Heart left ventricle (tissue), 16 donors: ENCODE results near the gene KREMEN1. TPM values are rescaled to one million over a fixed set of nuclear protein-coding genes. Genes with fewer than 3 reads are reported as not detected.

ENCODE experiments used
- ATAC-seq, 4 donors: fragments of 200-7000 bp; cut with Tn5 transposase; one replicate each; pipeline ENCODE4 v1.9.1; 2020 to 2022; ENCODE audit warnings: moderate library complexity in 4 of 4, mild to moderate bottlenecking in 3 of 4, moderate number of reproducible peaks in 1 of 4
- DNase-seq, 5 donors: peaks; one replicate each; pipeline ENCODE4 v3.0.0-alpha.2; 2020
- H3K27ac ChIP-seq, 12 donors: fragments of 200-600 bp; sonication (generic) in 4 of 12; one replicate each; pipeline versions ENCODE4 v1.5.0 to v1.8.0; 2016 to 2022; ENCODE audit warnings: mild to moderate bottlenecking in 2 of 12
- H3K27me3 ChIP-seq, 9 donors: fragments of 200-600 bp; sonication (generic) in 2 of 9; one replicate each; pipeline versions ENCODE4 v1.5.1 to v1.8.0; 2016 to 2022; ENCODE audit warnings: mild to moderate bottlenecking in 3 of 9
- H3K36me3 ChIP-seq, 9 donors: fragments of 200-600 bp; sonication (generic) in 2 of 9; one replicate each; pipeline versions ENCODE4 v1.5.0 to v1.8.0; 2018 to 2022; ENCODE audit warnings: mild to moderate bottlenecking in 2 of 9
- H3K4me1 ChIP-seq, 12 donors: fragments of 200-600 bp; sonication (generic) in 4 of 12; one replicate each; pipeline versions ENCODE4 v1.5.0 to v1.8.0; 2016 to 2022; ENCODE audit warnings: mild to moderate bottlenecking in 3 of 12
- H3K4me3 ChIP-seq, 12 donors: fragments of 200-600 bp; sonication (generic) in 4 of 12; one replicate each; pipeline versions ENCODE4 v1.5.0 to v1.8.0; 2017 to 2022; ENCODE audit warnings: mild to moderate bottlenecking in 9 of 12, moderate library complexity in 4 of 12
- H3K9me3 ChIP-seq, 12 donors: fragments of 200-600 bp; sonication (generic) in 4 of 12; one replicate each; pipeline versions ENCODE4 v1.5.0 to v1.8.0; 2016 to 2022; ENCODE audit warnings: mild to moderate bottlenecking in 1 of 12
- CTCF ChIP-seq, 12 donors: fragments of 200-600 bp; sonication (generic) in 4 of 12; IDR thresholded peaks; one replicate each; pipeline versions ENCODE4 v1.5.0 to v1.8.0; 2018 to 2022; ENCODE audit warnings: antibody characterized with exemption in 12 of 12, mild to moderate bottlenecking in 5 of 12
- POLR2A ChIP-seq, 2 donors: fragments of 450-650 bp; IDR thresholded peaks; one replicate each; pipeline ENCODE4 v1.6.1; 2017; ENCODE audit warnings: antibody characterized with exemption in 2 of 2, mild to moderate bottlenecking in 2 of 2, moderate library complexity in 2 of 2
- WGBS, 4 donors: extraction: QIAGEN DNeasy Blood & Tissue Kit in 2 of 4; methylation state at CpG; one replicate each; pipeline versions ENCODE4 v1.1.5 to v1.1.7; 2013 to 2018; 5-methylcytosine and 5-hydroxymethylcytosine counted together
- intact Hi-C, 10 donors: fragments of 100-400 bp; cut with DNase I; formaldehyde crosslinking; loops; one replicate each; pipeline versions ENCODE4 v1.11.1 to v1.14.2; 2022
- polyA plus RNA-seq, 2 donors: library from polyadenylated mRNA; stranded (reverse); fragments of 200-250 nt; gene quantifications; one replicate each; pipeline ENCODE4 v1.2.3, GENCODE V29; 2013
- total RNA-seq, 9 donors: library from RNA; depleted of rRNA in 2 of 9; stranded (reverse); fragments of >200 nt in 2 of 9; fragmentation: NEBNext Ultra II Directional in 3 of 9; extraction: Animal tissue kit (Norgen Biotek cat#: 25700) in 3 of 9; gene quantifications; one replicate each; pipeline versions ENCODE4 v1.1.0 to v1.2.4, GENCODE V29; 2016 to 2023
- donor health status: ischemic (EF 13 %, LVEDD 7.1; RV severe dilation, severe dysfunction).
- donor health status: healthy with polysubstance abuse.
- donor health status: DM: no; HTN: yes; CAD: no.
- donor health status: DM: no; HTN: no; CAD: no.
- donor health status: ischemic (EF 25% LVEDD 6.9; RV normal size, moderate dysfunction).
- donor health status: ischemic (EF 25% LVEDD 5.7; RV mildly dilated, moderate dysfunction).
- donor health status: healthy.
- donor health status: DM: yes; HTN: yes; CAD: no.
- donor health status: ischemic (EF 35%, LVEDD 5.7; RV mildly dilated, moderate dysfunction).
- donor health status: nonischemic (EF 11% LVEDD 7.7; RV severe dilation, severe dysfunction).
- donor health status: DM: yes; HTN: yes; CAD: no.
- donor health status: PGD.
- donor health status: ischemic (EF 29% LVEDD 5.4; RV normal size, mild dysfunction).
- donor health status: nonischemic (EF 23%, LVEDD 6.1; RV moderate dilation, normal function).

KREMEN1 gene
- total and polyA plus RNA-seq, 11 donors = 24.3 to 67.8 (median 36.4) TPM

- ATAC-seq (peak; percentile 31 to 48 (median 36)), DNase-seq (peak in 1 of 5 donors; percentile 15)
- Histone ChIP-seq H3K36me3 (no peaks in the 10 kb centered on the region), H3K4me1 (peaks cover 0 to 11% (median 0%) of the 10 kb centered on the region in 12 donors), H3K4me3 (no peak overlapping the region), H3K27ac (no peak overlapping the region), H3K27me3 (no peaks in the 10 kb centered on the region), H3K9me3 (peaks cover 0 to 10% (median 0%) of the 10 kb centered on the region in 12 donors)
- TF ChIP-seq CTCF (IDR thresholded peaks at IDR 0.05) (no peak), POLR2A (IDR thresholded peaks at IDR 0.05) (no peak)
- WGBS, 4 donors = 39 to 54% (median 41%) methylated on average over 8 of the region's 8 CpGs
- intact Hi-C loops = no loop called here
Measured at GRCh38 chr22:29195118-29195963, 122.5 kb downstream of the KREMEN1 start.

- Histone ChIP-seq H3K4me1 (peaks cover 0 to 11% (median 0%) of the 10 kb centered on the region in 12 donors), H3K4me3 (no peak overlapping the region), H3K27ac (no peak overlapping the region), H3K36me3 (no peaks in the 10 kb centered on the region), H3K27me3 (no peaks in the 10 kb centered on the region), H3K9me3 (peaks cover 0 to 10% (median 0%) of the 10 kb centered on the region in 12 donors)
- ATAC-seq (peak; percentile 35 to 48 (median 42)), DNase-seq (peak in 1 of 5 donors; percentile 24)
- TF ChIP-seq CTCF (IDR thresholded peaks at IDR 0.05) = no peak
- TF ChIP-seq POLR2A (IDR thresholded peaks at IDR 0.05) = no peak
- WGBS, 4 donors = 42 to 53% (median 44%) methylated on average over 10 of the region's 10 CpGs
- intact Hi-C loops = no loop called here
Measured at GRCh38 chr22:29195964-29196666, 123.3 kb downstream of the KREMEN1 start.

GRCh38 chr22:29197096-29197495, 124.3 kb downstream of the KREMEN1 start:
- Histone ChIP-seq H3K9me3 (peaks cover 0 to 10% (median 0%) of the 10 kb centered on the region in 12 donors), H3K36me3 (no peaks in the 10 kb centered on the region), H3K27me3 (no peaks in the 10 kb centered on the region), H3K27ac (no peak overlapping the region), H3K4me1 (peaks cover 0 to 14% (median 5%) of the 10 kb centered on the region in 12 donors), H3K4me3 (no peak overlapping the region)
- WGBS, 4 donors = 93 to 97% (median 96%) methylated on average over 3 of the region's 3 CpGs
- no peak for TF ChIP-seq CTCF (IDR thresholded peaks at IDR 0.05)
- no peak for TF ChIP-seq POLR2A (IDR thresholded peaks at IDR 0.05)
- intact Hi-C loops = no loop called here
- ATAC-seq = no peak
- DNase-seq = no peak

GRCh38 chr22:29198240-29198639, 125.4 kb downstream of the KREMEN1 start:
- no peak overlapping the region for H3K27ac ChIP-seq
- H3K27me3 ChIP-seq = no peaks in the 10 kb centered on the region
- peaks cover 0 to 25% (median 16%) of the 10 kb centered on the region in 12 donors for H3K4me1 ChIP-seq
- DNase-seq (no peak), ATAC-seq (no peak)
- 93 to 99% (median 97%) methylated on average over 5 of the region's 5 CpGs for WGBS, 4 donors
- H3K9me3 ChIP-seq = peaks cover 0 to 10% (median 0%) of the 10 kb centered on the region in 12 donors
- intact Hi-C loops = no loop called here
- TF ChIP-seq POLR2A (IDR thresholded peaks at IDR 0.05) (no peak), CTCF (IDR thresholded peaks at IDR 0.05) (no peak)
- no peaks in the 10 kb centered on the region for H3K36me3 ChIP-seq
- no peak overlapping the region for H3K4me3 ChIP-seq
